Ovary (tissue), 3 donors: ENCODE data around the gene BCAM.

ENCODE experiments used
- CTCF ChIP-seq, 3 donors: fragments of 450-650 bp in 2 of 3; fragments of 200-600 bp in 1 of 3; IDR thresholded peaks; one replicate each; pipeline versions ENCODE4 v1.5.1 to v1.8.0; 2016 to 2022; ENCODE audit warnings: antibody characterized with exemption in 3 of 3, mild to moderate bottlenecking in 1 of 3
- EP300 ChIP-seq: sonication (generic); formaldehyde crosslinking; IDR thresholded peaks from one replicate; pipeline ENCODE4 v1.6.1; 2017; ENCODE audit warnings: antibody characterized with exemption
- POLR2A ChIP-seq: fragments of 450-650 bp; IDR thresholded peaks from one replicate; pipeline ENCODE4 v1.6.1; 2017; ENCODE audit warnings: antibody characterized with exemption, mild to moderate bottlenecking, moderate library complexity
- donor health status: DM: no; HTN: no; CAD: no.

- TF ChIP-seq CTCF (IDR thresholded peaks at IDR 0.05), result no peak
- no peak for TF ChIP-seq POLR2A
- TF ChIP-seq EP300, result no peak
These were observed 36.3 kb downstream of the BCAM start for GRCh38 chr19:44845286-44845611.
